Astrocyte of the cerebellum (primary cell): Measurements from ENCODE around the gene RHAG.

Experiments
- DNase-seq: peaks from one replicate; pipeline ENCODE4 v3.0.0-alpha.2; 2011; ENCODE audit warnings: low read depth
- H3K4me3 ChIP-seq: 2 replicates; pipeline ENCODE4 v1.5.1; 2011; ENCODE audit warnings: mild to moderate bottlenecking, low read depth, low read length, moderate library complexity
- in situ Hi-C: cut with HindIII; loops from 2 replicates; pipeline ENCODE4 v1.10.0; 2017; ENCODE audit warnings: low sequenced_read_pairs
- TF ChIP-seq, protein P1 (sequence below): IDR thresholded peaks from 2 replicates; pipeline ENCODE4 v1.5.1; 2012; ENCODE audit warnings: low read length, low read depth, moderate library complexity, mild to moderate bottlenecking; ENCODE audit errors: missing control alignments

Gene RHAG

DNA sequence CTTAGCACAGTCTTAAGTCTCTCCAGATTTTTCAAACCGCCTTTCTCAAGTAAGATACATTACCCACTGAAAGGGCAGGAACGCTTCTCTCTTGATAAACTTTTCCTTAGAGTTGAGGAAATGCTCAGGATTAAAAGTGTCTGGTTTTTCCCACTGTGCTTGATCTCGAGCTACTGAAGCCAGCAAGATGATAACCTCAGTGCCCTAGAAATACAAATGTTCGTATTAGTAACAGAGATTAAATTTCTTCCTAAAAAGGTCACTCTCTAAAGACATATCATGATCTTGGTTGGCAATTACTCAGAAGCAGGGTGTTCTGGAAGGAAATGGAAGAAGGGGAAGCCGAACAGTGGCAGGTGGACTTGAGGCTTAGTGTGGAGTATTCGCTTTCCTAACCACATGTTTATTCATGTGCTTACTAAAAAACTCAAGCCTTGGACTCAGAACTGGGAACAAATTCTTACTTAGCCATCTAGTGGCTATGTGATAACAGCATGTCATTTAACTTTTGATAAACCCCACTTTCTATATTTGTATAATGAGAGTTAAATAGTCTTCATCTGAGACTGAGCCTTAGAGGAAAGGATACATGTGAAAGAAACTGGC, 66.1 kb downstream of the RHAG start:
- in situ Hi-C loops = no loop called here
- TF ChIP-seq, protein P1, sequence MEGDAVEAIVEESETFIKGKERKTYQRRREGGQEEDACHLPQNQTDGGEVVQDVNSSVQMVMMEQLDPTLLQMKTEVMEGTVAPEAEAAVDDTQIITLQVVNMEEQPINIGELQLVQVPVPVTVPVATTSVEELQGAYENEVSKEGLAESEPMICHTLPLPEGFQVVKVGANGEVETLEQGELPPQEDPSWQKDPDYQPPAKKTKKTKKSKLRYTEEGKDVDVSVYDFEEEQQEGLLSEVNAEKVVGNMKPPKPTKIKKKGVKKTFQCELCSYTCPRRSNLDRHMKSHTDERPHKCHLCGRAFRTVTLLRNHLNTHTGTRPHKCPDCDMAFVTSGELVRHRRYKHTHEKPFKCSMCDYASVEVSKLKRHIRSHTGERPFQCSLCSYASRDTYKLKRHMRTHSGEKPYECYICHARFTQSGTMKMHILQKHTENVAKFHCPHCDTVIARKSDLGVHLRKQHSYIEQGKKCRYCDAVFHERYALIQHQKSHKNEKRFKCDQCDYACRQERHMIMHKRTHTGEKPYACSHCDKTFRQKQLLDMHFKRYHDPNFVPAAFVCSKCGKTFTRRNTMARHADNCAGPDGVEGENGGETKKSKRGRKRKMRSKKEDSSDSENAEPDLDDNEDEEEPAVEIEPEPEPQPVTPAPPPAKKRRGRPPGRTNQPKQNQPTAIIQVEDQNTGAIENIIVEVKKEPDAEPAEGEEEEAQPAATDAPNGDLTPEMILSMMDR = peak; percentile 18
- DNase-seq = no peak
- H3K4me3 ChIP-seq = no peak overlapping the region

DNA sequence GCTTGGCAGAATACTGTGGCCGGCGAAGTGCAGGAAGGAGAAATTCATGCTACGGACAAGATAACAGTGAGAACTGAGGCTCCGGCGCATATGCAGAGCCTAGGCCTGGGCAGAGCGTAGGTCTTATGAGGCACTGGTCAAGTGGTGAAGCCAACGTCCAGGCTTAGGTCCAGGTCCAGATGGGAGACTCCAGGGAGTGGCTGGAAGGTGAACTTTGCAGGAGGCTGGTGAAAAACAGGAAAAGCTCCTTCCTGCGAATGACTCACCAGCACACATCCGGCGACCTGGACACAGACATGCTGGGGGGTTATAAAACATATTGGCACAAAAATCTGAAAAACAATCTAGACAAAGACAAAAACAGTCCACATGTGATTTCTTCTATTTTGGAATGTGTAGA, 70.8 kb downstream of the RHAG start:
- no peak overlapping the region for H3K4me3 ChIP-seq
- in situ Hi-C loops = no loop called here
- no peak for DNase-seq
- TF ChIP-seq, protein P1 = no peak

DNA sequence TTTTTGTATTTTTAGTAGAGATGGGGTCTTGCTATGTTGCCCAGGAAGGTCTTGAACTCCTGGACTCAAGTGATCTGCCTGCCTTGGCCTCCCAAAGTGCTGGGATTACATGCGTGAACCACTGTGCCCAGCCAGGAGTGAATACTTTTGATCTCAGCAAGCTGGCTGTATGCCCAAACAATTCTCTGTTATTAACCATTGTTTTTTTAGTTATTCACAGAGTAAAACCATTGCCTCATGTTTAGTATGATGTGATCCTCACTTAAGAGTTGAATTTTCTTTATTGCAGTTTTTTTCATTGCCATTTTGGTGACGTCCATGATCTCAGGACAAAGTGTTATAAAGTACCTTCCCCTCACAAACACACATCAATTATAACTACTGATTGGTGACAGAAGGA, 71.4 kb downstream of the RHAG start:
- DNase-seq = no peak
- TF ChIP-seq, protein P1 = no peak
- in situ Hi-C loops = no loop called here

DNA sequence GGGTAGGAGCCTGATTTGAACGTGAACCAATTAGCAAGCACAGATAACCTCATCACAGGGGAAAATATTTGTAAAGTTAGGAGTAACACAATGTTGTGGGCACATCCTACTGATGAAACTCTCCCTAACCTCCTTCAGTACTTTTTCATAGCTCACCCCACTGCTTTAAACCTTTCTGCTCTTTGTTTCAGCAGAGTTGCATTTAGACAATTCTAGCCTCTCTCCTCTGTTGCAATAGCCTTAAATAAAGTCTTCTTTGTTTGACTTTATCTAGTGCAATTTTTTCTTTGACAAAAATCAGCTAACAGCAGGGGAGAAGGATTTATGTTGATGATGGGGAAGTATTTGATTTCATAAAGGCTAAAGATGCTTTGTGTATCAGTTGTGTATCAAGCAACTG, 72.1 kb downstream of the RHAG start:
- H3K4me3 ChIP-seq = no peak overlapping the region
- in situ Hi-C loops = no loop called here
- no peak for DNase-seq
- TF ChIP-seq, protein P1 = no peak

More for the DNA sequence above, 71.4 kb downstream of the RHAG start:
- no peak overlapping the region for H3K4me3 ChIP-seq

DNA sequence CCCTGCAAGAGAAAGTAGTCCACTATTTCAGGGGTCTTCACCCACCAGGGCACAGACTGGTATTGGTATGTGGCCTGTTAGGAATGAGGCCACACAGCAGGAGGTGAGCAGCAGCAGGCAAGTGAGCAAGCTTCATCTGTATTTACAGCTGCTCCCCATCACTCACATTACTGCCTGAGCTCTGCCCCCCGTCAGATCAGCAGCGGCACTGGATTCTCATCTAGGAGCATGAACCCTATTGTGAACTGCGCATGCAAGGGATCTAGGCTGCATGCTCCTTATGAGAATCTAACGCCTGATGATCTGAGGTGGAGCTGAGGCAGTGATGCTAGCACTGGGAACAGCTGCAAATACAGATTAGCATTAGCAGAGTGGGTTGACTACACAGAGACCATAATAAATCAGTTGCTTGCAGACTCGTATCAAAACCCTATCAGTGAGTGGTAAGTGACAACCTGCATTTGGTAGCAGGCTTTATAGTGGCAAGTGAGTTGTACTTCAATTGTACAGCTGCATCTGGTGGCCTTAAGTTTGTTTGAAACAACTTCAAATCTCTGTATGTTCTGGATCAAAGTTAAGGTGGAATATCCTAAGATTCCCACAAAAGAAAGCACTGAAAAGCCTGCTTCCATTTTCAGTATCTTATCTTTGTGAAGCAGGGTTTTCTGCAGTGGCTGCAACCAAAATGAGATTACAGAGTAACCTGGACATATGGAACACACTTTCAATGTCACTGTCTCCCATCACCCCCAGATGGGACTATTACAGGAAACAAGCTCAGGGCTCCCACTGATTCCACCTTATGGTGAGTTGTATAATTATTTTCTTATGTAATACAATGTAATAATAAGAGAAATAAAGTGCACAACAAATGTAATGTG, 73.4 kb downstream of the RHAG start:
- H3K4me3 ChIP-seq = no peak overlapping the region
- DNase-seq = no peak
- TF ChIP-seq, protein P1 = no peak
- in situ Hi-C loops = no loop called here

DNA sequence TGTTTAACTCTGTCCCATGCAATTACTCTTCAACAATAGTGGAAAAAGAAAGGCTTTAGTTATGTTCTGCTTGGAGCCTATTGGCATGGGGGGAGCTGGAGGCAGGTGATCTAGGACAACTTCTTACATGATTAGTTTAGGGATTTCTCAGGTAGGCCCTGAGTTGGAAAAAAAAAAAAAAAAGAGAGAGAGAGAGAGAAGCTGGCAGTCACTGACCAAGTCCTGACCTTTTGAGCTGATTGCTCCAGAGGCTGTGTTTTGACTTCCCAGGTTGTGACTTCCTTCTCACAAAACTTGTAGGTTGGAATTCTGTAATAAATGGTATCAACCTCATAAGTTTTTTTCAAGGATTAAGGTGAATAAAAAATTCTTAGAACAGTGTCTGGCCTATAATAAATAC, 78.4 kb downstream of the RHAG start:
- TF ChIP-seq, protein P1 = no peak

More for the DNA sequence above, 78.4 kb downstream of the RHAG start:
- in situ Hi-C loops = no loop called here
- H3K4me3 ChIP-seq = no peak overlapping the region
- DNase-seq = no peak
